Fibroblast of villous mesenchyme (primary cell): ENCODE measurements around the gene NREP. TPM values are rescaled to one million over a fixed set of nuclear protein-coding genes. Genes with fewer than 3 reads are reported as not detected.

ENCODE experiments used
- DNase-seq: peaks from one replicate; pipeline ENCODE4 v3.0.0-alpha.2; 2010; ENCODE audit warnings: low read depth
- H3K4me3 ChIP-seq: 2 replicates; pipeline ENCODE4 v1.5.1; 2011; ENCODE audit warnings: low read depth, mild to moderate bottlenecking, low read length
- total RNA-seq: library from RNA; depleted of rRNA; stranded (reverse); fragments of >200 nt; gene quantifications from 2 replicates; pipeline ENCODE4 v1.2.3, GENCODE V29; 2012
- TF ChIP-seq, protein P1 (sequence below): IDR thresholded peaks from 2 replicates; pipeline ENCODE4 v1.5.1; 2012; ENCODE audit warnings: low read depth, mild to moderate bottlenecking, low read length; ENCODE audit not compliant: insufficient read depth

NREP gene, protein sequence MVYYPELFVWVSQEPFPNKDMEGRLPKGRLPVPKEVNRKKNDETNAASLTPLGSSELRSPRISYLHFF
- total RNA-seq = 146 and 253 TPM in 2 replicates

DNA sequence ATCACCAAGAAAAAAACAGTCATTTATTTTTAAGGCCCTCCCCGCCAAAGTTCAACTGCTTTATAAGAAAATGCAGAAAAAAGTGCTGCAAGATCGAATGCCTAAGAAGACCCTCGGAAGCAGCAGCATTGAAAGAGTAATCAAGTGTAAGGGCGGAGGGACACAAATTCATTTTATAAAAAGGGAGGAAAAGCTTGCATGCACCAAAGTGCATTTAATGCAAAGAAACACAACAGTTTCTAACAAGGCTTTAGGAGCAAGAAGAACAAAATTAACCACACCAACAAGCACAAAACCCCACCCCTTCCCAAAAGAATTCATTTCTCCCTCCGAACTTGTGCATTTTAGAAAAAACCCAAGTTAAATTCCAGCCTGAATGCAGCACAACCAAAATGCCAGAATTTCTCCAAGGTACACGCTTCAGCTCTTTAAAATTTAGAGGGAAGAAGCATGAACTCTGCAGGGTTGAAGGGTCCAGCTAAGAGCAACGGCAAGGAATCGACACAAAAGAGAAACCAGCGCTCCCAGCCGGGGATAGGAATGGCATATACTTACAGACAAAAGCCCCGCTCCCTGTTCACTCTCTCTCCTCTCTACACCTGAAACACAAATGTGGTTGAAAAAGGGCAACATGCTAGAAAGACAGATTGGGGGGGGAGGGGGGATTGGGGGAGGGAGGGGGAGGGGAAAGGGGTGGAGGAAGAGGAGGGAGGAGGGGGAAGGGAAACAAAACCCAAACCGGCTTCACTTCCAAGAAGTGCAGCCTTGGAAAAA lies at the start of gene NREP:
Gene NREP, minus strand, starts transcription at position 614 of the 774 bp plus-strand sequence. CDS start 1,422 bp downstream, outside the sequence.
- TF ChIP-seq, protein P1, sequence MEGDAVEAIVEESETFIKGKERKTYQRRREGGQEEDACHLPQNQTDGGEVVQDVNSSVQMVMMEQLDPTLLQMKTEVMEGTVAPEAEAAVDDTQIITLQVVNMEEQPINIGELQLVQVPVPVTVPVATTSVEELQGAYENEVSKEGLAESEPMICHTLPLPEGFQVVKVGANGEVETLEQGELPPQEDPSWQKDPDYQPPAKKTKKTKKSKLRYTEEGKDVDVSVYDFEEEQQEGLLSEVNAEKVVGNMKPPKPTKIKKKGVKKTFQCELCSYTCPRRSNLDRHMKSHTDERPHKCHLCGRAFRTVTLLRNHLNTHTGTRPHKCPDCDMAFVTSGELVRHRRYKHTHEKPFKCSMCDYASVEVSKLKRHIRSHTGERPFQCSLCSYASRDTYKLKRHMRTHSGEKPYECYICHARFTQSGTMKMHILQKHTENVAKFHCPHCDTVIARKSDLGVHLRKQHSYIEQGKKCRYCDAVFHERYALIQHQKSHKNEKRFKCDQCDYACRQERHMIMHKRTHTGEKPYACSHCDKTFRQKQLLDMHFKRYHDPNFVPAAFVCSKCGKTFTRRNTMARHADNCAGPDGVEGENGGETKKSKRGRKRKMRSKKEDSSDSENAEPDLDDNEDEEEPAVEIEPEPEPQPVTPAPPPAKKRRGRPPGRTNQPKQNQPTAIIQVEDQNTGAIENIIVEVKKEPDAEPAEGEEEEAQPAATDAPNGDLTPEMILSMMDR = no peak
- no peak for DNase-seq

DNA sequence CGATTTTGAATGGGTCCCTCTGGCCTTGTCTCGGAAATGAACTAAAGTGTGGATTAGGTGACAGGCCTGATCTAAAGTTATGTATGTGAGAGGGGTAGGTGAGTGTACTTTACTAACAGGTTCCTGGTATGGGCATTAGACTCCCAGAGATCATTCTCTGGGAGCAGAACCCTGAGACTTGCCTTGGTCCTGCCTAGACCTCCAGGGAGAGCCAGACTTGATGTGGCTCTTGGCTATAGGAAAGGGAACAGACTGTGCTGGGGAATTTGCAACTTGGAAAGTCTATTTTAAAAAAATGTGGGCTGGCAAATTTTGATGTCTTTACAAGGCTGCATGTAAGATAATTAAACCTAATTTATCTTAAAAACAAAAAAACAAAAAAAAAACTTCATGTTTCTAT lies 49.8 kb upstream of the NREP start:
- H3K4me3 ChIP-seq = no peak overlapping the region
- TF ChIP-seq, protein P1 = no peak
- no peak for DNase-seq

More for the DNA sequence above, at the start of gene NREP:
- H3K4me3 ChIP-seq = peak within 1 kb of the TSS; percentile 96

DNA sequence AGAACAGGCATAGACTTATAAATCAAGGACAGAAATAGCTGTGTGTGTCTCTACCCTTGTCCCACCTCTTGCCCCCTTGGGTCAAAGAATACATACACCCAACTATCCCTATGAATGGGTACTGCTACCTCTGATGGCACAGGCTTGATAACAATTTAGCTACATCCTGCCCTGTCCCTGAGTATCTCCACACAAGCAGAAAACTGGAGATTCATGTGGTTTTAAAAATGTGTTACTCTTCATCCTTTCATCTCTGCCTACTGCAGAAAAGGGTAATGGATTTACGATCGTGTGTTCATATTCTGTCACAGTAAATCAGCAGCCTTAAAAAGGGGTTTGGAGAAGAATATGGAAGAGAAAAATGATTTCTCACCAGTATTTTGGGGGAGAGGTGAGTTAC lies 49.2 kb upstream of the NREP start:
- DNase-seq = no peak
- TF ChIP-seq, protein P1 = no peak
- no peak overlapping the region for H3K4me3 ChIP-seq

DNA sequence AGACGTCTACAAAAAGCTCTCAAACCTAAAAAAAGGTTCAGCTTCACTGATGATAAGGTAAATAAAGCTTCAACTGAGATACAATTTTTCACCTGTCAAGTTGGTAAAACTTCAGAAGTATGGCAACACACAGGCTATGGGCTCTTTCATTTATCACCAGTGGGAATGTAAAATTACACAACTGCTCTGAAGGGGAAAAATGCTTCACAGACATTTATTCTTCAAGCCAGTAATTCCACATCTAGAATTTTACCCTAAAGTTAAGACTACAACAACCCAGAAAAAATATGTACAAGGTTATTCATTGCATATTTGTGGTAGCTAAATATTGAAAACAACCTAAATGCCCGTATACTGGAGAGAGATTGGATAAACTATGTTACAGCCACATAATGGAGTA lies 48.1 kb upstream of the NREP start:
- H3K4me3 ChIP-seq = no peak overlapping the region
- DNase-seq = peak; percentile 5

DNA sequence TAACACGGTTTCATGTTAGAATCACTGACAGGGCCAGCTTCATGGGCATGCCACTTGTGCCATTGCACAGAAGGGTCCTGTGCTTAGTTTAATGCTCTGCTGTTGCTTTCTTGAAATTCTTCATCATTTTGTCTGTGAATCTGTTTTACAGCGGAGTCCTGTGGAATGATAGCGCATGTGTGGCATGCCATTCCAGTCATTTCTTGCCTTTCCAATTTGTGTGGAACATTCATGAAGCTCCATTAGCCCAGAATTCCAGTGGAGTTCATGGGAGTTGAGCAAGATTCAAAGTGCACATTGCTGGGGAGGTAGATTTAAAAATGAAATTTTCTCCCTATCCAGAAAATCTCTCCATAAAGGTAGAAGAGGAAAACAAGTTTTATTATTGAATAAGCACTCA lies 43.4 kb upstream of the NREP start:
- TF ChIP-seq, protein P1 = no peak
- no peak overlapping the region for H3K4me3 ChIP-seq
- no peak for DNase-seq

More for the DNA sequence above, 48.1 kb upstream of the NREP start:
- TF ChIP-seq, protein P1 = no peak

DNA sequence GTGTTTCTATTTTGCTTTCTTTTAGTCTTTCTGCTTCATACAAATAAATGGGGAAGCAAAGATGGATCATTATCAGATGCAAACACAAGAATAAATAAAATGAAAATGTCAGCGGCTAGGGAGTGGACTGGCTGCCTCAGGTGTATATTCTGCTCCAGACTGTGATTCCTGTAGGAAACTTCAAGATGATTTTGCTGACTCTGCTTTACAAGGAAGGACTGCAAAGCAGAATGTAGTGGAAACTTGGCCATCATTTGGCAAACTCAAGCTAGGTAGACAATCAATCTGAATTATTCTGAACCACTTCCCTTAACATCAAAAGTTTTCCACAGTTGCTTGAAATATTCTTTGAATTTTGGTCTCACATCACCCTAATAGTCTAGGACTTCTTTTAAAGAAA lies 38.1 kb upstream of the NREP start:
- TF ChIP-seq, protein P1 = no peak

More for the DNA sequence above, 38.1 kb upstream of the NREP start:
- DNase-seq = no peak
- no peak overlapping the region for H3K4me3 ChIP-seq
